ENCODE data around the gene OVOL2.

Gene OVOL2

DNA sequence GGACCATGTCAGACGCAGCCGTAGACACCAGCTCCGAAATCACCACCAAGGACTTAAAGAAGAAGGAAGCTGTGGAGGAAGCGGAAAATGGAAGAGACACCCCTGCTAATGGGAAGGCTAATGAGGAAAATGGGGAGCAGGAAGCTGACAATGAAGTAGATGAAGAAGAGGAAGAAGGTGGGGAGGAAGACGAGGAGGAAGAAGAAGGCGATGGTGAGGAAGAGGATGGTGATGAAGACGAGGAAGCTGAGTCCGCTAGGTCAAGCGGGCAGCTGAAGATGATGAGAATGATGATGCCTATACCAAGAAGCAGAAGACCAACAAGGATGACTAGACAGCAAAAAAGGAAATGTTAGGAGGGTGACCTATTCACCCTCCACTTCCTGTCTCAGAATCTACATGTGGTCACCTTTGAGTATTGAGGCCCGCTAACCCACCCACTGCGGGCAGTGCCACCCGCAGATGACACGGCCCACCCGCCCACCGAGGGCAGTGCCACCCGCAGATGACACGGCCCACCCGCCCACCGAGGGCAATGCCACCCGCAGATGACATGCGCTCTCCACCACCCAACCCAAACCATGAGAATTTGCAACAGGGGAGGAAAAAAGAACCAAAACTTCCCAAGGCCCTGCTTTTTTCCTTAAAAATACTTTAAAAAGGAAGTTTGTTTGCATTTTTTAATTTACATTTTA lies 45.6 kb downstream of the OVOL2 start:
- DNase-seq: no peak

DNA sequence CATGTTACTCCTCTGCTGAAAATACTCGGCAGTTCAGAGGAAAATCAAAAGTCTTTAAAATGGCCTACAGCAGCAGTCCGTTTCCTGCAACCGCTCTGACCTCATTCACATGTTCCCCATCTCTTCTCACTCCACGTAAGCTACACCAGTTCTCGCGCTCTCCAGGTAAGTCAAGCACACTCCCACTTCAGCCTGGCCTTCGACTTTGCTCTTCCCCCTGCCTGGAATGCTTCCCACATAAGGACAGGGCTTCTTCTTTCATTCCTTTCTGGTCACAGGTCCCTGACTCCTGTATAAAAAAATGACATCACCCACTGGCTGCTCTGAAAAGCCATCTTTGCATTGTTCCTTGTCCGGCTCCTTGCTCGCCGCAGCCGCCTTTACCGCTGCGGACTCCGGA lies 46.2 kb downstream of the OVOL2 start:
- no peak for DNase-seq

DNA sequence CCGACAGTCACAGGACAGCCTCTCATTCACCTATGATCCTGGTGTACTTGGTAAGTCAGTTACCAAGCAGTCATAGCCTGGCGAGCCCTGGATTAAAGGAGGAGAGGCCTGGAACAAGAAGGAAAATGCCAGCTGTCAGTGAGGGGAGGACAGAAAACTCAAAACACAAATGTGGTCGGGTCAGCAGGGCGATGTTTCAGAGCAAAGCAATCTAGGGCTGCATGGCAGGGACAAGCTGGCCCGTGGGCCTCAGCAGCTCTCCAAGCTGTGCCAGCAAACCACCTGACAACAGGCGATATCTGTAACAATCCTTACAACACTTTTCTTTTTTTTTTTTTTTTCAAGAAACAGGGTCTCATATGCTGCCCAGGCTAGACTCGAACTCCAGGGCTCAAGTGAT lies 48.6 kb downstream of the OVOL2 start:
- no peak for DNase-seq

DNA sequence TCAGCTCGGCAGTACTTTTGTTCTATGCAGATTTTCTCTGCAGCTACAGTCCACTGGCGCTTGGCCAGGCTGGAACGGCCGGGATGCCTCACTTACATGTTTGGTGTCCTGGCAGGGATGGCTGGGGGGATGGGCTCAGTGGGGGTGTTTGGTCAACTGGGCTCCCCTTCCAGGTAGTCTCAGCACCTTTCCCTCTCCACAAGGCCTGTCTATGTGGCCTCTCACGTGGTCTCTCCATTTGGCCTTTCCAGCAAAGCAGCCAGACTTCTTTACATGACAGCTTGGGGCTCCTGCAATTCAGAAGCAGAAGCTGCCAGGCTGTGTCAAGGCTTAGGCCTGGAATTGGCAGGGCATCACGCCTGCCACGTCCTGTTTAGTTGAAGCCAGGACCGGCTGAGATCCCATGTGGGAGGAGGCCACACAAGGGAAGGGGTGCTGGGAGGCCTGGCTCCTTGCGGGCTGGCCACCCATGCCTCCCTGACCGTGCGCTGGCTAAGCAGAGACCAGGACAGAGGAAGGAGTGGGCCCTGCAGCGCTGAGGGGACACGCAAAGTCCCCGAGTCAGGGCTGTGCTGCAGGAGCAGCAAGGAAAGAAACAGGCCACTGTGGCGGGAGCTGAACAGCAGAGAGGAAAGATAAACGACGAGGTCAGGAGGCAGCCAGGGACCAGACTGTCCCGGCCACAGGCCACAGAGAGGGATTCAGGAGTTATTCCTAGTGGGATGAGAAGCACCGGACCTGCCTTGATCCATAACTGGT lies 50.0 kb downstream of the OVOL2 start:
- DNase-seq: no peak

DNA sequence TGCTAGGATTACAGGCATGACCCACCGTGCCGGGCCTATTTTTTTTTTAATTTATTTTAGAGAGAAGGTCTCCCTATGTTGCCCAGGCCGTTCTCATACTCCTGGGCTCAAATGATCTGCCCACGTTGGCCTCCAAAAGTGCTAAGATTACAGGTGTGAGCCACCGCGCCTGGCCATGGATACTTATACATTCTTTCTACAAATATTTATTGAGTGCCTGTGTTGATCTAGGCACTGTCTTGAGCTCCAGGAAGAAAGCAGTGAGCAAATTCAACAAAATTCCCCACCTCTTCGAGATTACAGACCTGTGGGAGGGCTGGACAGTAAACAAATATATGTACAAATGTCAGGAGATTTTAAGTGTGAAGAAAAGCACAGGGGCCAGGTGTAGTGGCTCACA lies 51.0 kb downstream of the OVOL2 start:
- DNase-seq: no peak

DNA sequence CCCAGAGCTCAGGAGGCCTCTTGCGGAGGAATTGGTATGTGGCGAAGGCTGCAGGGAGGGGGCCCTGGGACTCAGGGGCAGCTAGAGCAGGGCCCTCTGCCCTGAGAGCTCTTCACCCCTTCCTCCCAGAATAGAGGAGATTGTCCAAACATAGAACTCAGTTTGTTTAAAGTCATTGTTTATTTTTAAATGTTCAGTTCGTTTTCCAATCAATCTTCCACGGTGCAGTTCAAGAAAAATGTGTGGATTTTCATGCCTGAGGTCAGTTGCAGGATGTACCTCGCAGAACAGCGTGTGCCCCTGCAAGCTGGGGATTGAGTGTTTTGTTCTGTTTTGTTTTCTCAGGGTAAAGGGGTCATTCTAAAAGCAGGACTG lies 51.7 kb downstream of the OVOL2 start:
- no peak for DNase-seq

DNA sequence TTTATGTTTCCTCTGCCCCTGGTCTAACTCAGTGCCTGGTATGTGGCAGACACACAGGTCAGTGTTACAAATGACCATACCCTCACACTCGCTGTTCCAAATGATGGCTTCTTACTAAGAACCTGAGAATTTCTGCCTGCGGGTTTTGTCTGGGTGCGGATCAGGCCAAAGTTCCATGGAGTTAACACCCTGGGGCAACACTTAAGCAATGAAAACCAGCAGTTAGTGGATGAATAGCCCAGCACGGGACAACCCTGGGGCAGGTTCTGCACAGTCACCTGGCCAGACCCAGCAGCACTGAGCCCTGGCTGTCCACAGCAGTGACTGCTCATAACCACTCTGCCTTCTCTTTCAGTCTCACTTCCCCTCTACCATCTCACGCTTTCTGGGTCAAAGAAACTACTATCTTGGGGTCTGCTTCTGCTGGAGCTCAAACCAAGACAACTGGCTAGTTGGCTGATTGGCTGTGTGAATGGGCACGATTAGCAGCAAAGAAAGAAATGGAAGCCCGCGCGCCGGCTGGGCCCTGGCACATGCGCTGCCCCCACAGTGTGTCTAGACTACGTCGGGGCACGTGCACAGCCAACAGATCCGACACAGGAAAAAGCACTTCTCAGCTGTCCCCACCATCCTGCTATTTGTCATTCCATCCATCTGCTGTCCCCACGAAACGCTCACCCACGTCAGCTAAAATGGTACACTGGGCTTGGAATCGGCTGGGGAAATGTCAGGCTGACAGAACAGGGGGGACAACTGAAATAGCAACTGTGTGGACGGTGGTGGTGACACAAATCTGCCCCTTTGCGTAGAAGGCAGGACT lies 52.3 kb downstream of the OVOL2 start:
- no peak for DNase-seq

DNA sequence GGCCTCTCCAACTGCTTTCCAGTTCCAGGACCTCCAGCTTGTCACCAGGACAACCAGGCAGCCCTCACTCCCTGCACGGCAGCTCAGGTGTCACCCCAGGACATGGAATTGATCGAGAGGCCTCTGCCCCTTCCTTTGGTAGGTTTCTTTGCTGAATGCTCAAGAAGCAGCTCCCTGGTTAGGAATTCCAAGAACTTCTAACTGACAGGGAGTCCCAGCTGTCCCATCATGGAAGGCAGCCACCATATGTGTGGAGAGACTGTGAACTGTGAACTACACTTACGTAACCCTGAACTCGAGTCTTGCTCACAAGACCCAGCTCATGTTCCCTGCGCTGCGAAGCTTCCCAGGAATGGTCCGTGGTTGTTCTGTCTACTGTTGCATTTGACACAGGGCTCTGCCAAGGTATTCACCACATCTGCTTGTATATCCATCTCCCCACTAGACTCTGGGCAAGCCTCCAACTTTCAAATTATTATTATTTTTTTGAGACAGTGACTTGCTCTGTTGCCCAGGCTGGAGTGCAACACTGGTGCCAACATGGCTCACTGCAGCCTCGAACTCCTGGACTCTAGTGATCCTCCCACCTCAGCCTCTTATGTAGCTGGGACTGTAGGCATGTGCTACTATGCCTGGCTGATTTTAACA lies 53.2 kb downstream of the OVOL2 start:
- DNase-seq: no peak

DNA sequence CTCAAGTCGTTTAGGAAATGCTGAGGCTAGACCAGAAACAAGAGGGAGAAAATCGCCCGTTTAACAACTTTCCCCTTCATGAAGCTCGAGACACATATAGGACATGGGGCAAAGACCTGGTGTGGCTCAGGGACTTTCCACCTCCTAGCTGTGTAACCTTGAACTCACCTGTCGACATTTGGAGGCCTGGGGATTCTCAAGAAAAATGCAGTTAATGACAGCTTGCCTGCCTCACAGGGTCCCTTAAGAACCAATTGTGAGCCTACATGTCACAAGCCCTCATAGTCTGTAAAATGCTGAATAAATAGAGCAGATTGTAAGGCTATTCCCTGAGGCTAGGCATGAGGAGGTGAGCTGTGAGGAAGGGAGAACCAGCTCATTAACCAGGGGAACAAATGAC lies 53.8 kb downstream of the OVOL2 start:
- no peak for DNase-seq

DNA sequence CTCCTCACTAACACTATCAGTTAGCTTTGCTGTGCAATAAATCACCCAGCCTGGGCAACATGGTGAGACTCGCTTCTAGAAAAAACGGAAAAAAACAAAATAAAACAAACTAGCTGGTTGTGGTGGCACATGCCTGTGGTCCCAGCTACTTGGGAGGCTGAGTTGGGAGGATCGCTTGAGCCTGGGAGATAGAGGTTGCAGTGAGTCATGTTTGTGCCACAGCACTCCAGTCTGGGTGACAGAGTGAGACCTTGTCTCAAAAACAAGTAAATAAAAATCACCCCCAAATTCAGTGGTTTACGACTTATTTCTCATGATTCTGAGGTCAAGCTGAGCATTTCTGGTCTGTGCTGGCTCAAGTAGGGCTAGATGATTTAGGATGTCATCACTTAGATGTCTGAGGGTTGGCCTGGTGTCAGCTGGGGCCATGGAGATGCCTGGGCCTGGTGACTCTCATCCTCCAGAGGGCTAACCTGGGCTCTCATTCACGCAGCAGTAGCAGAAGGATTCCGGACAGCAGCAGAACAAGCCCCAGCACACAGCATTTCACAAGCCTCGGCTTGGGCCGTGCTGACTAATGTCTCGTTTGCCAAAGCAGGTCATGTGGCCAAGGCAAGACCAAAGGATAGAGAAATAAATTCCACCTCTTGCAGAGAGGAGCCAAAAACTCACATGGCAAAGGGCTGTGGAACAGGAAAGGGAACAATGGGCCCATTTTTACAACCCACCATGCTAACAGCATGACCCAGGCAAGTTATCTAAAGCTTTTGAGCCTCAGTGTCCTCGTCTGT lies 56.4 kb downstream of the OVOL2 start:
- DNase-seq: no peak

DNA sequence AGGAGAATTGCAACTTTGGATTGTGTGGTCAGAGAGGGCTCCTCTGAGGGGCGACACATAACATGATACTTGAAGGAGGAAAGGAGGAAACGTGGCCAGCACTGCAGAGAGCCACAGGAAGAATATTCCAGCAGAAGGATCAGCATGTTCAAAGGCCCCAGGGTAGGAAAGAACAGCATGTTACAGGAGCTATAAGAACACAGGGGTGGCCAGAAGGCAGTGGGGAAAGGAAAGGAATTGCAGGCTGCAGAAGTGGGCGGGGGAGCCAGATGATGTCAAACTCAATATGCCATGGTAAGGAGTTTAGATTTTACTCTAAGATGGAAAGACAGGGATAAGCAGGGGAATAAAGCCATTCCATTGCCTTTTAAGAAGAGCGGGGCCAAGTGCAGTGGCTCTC lies 58.1 kb downstream of the OVOL2 start:
- no peak for DNase-seq

DNA sequence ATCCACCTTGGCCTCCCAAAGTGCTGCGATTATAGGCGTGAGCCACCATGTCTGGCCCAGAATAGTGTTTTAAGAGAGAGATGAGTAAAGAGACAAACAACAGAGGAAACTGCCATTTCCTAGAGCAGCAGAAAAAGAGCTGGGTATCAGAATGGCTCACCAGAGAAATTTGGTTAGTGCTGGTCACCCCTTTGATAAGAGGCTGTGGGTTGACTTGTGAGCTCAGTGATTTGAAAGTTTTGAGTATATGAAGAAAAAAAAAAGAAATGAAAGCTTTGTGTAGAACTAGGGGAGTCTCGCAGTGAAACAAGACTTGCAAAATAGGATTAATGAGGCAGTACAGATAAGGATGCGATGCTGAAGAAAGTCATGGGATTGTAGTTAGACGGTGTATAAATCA lies 59.3 kb downstream of the OVOL2 start:
- no peak for DNase-seq

DNA sequence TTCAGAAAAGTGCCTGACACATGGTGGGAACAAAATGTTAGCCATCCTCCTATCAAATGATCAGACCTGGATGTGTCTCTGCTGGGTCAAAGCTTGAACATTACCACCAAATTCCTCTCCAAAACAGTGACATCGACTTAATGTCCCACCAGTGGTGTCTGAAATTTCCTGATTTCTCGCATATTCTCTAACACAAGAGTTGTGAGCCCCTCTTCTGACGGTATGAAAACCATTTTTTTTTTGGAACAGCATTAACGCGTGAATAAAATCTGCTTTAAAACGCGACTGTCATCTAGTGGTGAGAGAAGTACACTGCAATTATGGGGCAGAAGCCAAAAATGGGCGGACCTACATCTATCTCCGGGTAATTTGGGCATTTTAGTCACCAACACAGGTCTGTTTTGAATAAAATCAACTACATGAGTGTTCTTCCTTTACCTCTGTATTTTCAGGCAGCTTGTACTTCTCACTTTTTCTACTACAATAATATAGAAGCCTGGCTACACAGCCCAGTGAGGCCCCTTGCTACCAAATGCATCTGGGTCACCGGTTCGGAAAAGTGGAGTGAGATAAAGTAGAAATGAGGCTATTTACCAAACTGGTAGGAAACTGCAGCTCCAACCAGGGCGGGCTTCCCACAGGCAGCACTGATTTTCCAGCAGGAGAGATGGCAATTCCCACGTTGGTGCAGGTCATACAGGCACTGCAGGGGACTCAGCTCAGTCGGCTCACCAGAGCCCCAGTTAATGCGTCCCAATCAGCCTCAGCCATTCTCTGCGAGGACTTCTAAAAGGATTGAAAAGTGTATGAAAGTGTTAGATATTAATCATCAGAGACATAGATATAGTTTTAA lies 61.5 kb downstream of the OVOL2 start:
- DNase-seq: no peak

DNA sequence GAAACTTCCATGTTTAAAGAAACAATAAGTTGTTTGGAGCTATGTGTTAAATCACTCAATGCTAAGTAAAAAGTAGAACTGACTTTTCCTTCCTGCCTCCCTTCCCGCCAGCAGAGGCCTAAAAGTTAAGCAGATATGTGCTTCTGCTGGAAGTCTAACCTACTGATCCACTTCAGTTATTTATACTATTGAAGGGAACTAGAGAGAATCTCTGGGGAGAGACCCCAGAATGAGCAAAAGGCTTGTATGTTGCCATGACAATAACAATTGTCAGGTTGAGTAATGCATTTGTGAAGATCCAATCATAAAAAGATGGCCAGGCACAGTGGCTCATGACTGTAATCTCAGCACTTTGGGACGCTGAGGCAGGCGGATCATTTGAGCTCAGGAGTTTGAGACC lies 64.2 kb downstream of the OVOL2 start:
- DNase-seq: no peak

DNA sequence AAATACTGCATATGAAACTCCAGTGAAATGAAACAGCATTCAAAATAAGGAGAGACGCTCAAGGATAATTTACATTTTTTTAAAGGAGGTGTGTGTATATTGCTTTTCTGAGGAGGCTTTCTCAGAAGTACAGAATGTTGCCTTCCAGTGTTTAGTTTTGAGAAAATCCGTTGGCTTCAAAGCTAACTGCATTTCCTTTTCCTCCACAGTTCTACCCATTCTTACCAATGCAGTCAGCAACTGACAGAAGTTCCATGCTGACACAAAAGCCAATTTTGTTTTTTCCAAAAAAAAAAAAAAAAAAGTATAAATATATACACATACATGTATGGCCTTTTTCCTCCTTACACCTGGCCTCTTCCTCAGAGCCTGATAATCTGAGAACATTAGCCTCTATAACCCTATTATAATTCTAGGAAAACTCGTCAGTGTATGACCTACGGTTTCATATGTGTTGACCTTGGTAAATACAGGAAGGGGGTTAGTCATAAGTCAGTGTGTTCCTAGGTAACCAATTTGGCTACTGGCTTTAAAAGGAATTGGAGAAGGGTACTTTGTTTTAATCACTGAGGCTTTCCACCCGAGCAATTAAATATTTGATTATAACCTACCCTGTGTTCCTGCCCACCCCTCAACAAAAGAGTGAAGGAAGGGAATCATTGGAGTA lies 64.7 kb downstream of the OVOL2 start:
- no peak for DNase-seq

DNA sequence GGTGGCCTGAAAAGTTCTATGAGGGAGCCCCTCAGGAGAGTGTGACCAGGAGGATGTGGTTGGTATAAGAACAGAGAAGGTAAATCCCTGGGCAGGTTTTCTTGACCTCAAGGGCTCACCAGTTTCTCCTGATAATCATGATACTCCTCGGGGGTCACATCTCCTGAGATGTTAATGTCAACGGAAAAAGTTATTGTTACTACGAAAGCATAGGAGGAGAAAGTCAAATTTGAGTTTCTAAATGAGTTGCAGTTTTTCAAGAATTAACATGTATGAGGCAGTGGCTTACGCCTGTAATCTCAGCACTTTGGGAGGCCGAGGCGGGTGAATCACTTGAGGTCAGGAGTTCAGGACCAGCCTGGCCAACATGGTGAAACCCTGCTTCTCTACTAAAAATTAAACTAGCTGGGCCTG lies 65.5 kb downstream of the OVOL2 start:
- no peak for DNase-seq

DNA sequence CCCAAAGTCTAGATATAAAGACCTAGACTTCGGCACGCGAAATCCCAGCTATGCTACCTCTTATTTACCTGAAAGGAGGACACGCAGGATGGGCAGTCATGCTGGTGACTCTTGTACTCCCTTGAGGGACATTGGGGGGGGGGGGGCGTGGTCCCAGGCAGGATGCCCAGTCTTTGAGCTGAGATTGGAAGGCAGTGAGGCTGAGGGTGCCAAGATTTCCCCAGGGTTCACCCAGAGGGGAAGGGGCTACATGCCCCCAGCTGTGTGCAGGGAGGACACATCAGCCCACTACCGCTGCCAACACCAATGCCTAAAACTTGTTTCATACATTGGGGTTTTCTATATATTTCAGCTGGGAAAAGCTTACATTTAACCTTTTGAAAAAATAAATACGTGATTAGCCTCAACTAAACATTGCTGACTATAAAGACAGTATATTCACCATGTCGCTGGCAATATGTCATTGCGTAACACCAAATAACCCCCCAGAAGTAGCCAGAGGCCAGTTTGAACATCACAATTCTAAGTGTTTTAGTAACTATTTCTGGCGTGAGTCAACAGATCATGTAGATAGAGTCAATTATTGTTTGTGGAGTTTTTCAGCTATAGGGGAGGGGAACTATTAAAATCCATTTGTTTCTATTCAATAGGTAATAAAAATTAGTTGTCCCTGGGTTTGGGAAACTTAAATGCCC lies 67.3 kb downstream of the OVOL2 start:
- no peak for DNase-seq

DNA sequence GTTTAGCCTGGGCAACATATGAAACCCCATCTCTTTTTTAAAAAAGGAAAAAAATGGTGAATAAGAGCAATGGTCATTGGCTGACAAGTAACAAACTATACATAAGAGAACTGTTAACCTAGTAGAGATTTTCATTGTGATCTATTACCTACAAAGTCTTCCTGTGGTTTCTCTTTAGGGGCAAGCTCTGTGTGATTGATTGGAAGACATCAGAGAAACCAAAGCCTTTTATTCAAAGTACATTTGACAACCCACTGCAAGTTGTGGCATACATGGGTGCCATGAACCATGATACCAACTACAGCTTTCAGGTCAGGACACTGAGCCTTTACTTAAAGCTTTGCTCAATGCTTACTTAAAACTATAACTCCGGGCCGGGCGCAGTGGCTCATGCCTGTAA lies 69.7 kb downstream of the OVOL2 start:
- DNase-seq: no peak

DNA sequence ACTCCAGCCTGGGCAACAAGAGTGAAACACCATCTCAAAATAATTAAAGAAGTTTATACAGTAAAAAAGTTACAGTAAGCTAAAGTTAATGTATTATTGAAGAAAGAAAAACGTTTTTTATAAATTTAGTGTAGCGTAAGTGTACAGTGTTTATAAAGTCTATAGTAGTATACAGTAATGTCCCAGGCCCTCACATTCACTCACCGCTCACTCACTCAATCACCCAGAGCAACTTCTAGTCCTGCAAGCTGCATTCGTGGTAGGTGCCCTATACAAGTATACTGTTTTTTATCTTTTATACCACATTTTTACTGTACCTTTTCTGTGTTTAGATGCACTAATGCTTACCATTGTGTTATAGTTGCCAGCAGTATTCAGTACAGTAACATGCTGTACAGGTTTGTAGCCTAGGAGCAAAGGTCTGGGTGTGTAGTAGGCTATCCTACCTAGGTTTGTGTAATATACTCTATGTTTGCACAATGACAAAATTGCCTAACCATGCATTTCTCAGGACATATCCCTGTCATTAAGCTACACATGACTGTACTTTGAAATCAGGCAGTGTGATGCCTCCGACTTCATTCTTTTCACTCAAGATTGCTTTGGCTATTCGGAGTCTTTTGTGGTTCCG lies 72.2 kb downstream of the OVOL2 start:
- DNase-seq: no peak

DNA sequence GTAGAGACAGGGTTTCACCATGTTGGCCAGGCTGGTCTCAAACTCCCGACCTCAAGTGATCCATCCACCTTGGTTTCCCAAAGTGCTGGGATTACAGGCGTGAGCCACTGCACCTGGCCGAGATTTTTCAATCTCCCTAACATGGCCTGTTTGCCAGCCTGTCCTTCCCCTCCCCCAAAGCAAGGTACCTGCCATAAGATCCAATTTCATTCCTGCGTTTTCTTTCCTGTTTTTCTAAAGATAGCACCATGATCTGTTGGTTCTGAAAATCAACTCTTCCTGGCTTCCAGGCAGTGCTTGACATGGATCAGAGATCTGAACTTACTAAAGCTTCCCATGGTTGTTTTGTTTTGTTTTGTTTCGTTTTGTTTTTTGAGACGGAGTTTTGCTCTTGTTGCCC lies 81.4 kb downstream of the OVOL2 start:
- no peak for DNase-seq
